T-helper 2 cell treated with Interferon-gamma antibody and Interleukin-4, amounts not matched to agents 100 ng/mL and 5 ng/mL, for 36 hours (primary cell): ENCODE results near the gene THOC6. TPM values are rescaled to one million over a fixed set of nuclear protein-coding genes. Genes with fewer than 3 reads are reported as not detected.
"Not testable (repeated sequence)": the region's sequence is repeated elsewhere in the genome, so short reads cannot be mapped to it uniquely, and the experiment has no call there.

ENCODE experiments used
- intact Hi-C: fragments of 100-400 bp; cut with micrococcal nuclease; formaldehyde crosslinking; loops from one replicate; pipeline ENCODE4 v1.15.1; 2023
- total RNA-seq: library from RNA; stranded (reverse); gene quantifications from 2 replicates; pipeline ENCODE4 v1.2.3, GENCODE V29; 2022

Gene THOC6
- total RNA-seq, 1 donor from 2014 or later, result 65.9 TPM

DNA sequence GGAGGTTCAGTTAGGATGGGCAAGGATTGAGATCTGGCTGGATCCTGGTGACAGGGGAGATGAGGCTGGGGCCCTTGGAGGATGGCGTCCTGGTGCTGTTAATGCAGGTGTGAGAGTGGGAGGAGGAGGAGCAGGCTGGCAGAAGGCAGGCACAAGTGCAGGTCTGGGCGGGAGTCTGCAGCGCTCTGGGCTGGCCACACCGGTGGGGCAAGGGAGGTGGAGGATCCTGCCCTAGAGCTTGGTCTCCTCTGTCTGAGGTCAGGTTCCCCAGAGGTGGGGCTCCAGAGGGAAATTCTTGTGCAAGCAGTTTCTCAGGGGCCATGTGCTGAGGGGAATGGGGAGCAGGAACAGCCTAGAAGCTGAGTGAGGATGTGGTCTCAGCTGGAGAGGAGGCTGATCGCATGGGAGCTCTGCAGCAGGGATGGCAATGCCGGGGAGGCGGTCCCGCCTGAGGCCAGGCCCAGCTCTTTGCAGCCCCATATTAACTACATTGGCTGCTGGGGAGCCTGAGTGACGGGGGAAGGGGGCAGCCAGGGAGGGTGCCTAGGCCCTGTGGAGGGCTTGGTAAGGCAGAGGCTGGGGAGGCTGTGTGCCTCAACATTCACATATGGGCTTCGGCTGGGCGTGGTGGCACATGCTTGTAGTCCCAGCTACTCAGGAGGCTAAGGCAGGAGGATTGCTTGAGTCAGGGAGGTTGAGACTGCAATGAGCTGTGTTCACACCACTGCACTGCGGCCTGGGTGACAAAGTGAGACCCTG is 28.9 kb downstream of the THOC6 start:
- intact Hi-C loops, result not testable (repeated sequence)

DNA sequence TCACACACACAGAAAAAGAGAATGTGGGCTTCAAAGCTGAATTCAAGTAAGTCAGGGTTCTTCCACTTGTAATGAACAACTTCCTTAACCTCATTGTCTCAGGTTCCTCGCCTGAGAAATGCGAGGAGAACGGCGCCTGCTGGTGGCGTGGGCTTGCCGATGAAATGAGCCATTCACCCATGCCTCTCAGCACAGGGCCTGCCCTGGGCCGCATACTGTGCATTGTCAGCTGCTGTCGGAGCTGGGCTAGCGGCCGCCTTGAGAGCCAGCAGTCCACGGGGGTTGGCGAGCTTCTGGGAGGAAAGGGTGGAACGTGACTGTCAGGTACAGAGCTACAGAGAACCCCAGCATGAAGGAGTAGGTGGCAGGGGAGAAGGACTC is 29.5 kb downstream of the THOC6 start:
- intact Hi-C loops, result not testable (repeated sequence)

DNA sequence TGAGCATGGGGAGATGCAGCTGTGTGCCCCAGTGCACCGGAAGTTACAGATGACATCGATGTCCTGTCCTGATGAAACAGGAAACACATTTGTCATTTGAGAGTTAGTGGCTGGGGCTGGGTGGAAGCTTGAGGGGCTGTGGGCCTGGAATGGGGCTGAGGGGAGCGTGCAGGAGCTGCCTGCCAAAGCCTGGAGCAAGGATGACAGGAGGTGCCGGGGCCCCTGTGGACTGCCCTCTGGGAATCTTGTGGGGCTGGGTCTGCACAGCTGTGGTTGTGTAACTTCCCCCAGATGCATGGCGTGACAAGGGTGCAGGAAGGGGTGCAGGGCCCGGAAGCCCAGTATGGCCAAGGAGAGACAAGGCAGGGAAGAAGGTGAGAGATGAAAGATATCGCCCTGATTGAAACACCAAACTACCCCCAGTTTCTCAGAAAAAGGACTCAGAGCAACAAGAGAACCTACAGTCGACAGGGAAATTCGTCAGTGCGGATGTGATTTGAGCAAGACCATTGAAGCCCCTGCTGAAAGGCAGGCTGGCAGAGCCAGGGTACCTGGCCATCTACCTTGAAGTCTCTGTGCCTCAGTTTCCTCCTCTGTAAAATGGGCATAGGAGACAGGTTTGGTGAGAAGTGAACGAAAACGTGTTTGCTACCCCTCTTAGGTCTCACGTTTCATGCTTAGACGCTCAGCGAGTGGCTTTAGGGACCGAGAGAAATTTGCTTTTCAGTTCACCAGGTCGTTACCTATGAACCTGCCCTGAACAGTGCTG is 31.3 kb downstream of the THOC6 start:
- intact Hi-C loops, result no loop called here

DNA sequence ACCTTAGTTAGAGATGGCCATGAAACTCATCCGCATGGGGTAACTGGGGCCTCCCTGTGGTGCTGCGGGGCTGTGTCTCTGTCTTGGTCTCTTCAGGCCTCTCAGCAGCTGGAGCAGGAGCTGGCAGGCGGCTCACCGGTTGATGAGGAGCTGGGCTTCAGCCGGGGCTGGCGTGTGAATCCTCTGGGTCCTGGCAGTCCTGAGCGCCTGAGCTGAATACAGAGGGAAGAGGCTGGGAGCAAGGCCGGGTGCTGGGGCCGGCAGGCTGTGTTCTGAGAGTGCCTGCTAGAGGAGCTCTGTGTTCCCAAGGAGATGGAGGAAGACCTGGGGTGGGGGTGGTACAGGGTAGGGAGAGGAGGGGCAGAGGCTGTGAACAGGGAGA is 31.9 kb downstream of the THOC6 start:
- intact Hi-C loops, result not testable (repeated sequence)

DNA sequence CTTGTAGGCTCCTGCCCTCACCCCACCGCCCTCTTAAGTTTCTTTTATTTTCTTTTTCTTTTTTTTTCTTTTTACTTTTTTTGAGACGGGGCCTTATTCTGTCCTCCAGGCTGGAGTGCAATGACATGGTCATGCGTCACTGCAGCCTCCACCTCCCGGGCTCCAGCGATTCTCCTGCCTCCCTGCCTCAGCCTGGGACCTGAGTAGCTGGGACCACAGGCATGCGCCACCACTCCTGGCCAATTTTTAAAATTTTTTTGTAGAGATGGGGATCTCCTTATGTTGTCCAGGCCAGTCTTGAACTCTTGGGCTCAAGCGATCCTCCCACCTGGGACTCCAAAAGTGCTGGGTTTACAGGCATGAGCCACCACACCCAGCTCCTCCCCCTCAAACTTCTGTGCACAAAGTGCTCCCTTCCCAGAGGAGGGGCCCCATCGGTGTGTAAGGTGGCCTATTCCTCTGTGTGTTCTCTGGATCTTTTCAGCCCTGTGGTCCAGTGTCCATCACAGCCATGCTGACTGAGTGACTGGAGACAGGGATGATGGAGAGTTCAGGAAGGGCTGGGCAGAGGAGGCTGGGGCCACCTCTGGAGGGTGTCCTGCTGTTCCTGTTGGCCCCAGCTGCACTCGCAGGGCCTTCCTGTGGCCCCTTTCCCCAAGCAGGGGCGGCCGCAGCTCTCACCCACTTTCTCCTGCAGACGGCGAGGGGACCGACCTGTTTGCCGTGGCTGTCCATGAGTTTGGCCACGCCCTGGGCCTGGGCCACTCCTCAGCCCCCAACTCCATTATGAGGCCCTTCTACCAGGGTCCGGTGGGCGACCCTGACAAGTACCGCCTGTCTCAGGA is 32.7 kb downstream of the THOC6 start:
- intact Hi-C loops, result no loop called here

DNA sequence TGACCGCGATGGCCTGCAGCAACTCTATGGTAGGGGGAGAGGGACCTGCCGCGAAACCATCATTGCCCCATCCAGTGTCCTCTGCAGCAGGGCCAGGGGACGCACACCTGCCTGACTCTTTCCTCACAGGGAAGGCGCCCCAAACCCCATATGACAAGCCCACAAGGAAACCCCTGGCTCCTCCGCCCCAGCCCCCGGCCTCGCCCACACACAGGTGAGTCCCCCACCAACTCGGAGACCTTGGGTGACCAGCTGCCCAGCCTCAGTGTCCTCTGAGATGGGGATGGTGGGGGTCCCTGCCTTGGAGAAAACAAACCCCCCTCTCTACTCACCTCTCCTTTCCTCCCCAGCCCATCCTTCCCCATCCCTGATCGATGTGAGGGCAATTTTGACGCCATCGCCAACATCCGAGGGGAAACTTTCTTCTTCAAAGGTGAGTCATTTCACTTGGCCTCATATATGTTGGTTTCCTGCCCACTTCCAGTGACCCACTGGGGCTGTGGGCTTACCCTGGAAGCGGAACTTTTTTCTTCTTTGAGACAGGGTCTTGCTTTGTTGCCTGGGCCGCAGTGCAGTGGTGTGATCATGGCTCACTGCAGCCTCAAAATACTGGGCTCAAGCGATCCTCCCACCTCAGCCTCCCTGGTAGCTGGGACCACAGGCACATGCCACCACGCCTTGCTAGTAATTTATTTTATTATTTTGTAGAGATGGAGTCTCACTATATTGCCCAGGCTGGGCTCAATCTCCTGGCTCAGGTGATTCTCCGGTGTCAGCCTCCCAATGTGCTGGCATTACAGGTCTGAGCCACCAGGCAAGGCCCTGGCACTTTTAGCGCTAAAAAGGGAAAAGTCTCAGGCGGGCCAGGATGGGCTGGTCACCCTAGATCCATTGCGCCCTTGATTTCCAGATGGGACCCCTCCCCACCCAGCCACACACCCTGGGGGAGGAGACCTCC is 33.6 kb downstream of the THOC6 start:
- intact Hi-C loops, result loop anchor here (2.0 kb wide), 1 partner anchor 43 kb away; no protein-coding TSS in a partner anchor

DNA sequence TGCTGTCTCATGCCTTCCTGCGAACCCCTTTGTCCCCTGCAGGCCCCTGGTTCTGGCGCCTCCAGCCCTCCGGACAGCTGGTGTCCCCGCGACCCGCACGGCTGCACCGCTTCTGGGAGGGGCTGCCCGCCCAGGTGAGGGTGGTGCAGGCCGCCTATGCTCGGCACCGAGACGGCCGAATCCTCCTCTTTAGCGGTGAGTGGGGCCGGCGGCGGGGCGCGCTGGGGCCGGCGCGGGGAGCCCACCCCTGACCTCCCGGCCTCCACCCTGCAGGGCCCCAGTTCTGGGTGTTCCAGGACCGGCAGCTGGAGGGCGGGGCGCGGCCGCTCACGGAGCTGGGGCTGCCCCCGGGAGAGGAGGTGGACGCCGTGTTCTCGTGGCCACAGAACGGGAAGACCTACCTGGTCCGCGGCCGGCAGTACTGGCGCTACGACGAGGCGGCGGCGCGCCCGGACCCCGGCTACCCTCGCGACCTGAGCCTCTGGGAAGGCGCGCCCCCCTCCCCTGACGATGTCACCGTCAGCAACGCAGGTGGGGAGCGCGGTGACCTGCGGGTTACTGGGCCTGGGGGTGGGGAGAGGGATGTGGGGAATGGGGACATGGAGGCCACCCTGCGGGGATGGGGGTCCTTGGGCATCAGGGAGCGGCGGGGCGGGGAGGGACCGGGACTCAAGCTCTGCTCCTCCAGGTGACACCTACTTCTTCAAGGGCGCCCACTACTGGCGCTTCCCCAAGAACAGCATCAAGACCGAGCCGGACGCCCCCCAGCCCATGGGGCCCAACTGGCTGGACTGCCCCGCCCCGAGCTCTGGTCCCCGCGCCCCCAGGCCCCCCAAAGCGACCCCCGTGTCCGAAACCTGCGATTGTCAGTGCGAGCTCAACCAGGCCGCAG is 34.5 kb downstream of the THOC6 start:
- intact Hi-C loops, result loop anchor here (1.0 to 2.0 kb wide), 2 partner anchors 42 to 71 kb away; no protein-coding TSS in a partner anchor

DNA sequence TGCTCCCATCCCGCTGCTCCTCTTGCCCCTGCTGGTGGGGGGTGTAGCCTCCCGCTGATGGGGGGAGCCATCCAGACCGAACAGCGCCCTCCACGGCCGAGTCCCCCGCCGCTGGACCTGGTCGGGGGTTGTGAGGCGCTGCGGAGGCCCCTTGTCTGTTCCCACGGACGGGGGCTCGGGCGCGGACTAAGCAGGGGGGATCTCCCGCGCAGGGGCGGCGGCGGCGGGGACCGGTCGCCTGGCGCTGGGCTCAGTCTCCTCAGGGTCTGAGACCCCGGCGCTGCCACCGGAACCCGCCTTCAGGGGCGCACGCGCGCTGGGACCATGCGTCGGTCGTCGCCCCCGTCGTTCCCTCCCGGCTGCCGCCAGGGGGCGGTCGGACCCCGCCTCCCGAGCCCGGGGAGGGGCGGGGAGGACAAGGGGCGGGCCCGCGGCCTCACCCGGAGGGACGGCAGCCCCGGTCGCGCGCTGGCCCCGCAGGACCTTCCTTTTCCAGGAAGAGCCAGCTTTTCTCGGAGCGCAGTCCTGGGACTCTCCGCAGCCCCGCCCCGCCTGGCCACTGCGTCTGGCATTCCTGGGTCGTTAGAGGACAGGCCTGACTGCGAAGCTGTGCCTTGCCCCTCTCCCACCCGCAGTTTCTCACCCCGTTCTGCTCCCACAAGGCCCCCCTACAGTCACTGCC is 35.3 kb downstream of the THOC6 start:
- intact Hi-C loops, result loop anchor here (1.0 to 2.0 kb wide), 2 partner anchors 42 to 70 kb away; no protein-coding TSS in a partner anchor

DNA sequence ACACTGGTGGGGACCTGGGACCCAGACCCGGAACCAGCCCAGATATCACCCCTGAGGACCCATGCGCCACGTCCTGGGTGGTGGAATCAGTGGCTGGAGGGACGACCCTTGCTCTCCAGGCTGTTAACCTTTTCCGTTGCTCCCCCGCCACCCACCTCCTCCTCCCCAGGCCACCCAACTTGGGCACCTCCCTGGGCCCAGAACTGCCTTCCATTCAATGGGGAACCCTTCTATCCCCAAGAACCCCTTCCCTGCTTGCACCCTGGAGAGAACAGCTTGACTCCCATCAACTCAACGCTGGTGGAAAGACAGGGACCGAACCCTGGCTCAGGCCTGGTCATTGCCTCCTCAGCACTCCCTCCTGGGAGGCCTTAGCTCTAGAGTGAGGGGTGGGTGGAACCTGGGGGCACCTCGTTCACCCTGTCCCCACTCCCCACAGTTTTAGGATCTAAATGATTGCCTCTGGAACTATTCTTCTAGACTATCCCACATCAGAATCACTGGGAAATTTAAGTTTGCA is 35.9 kb downstream of the THOC6 start:
- intact Hi-C loops, result loop anchor here (1.0 to 2.0 kb wide), 2 partner anchors 41 to 70 kb away; no protein-coding TSS in a partner anchor

DNA sequence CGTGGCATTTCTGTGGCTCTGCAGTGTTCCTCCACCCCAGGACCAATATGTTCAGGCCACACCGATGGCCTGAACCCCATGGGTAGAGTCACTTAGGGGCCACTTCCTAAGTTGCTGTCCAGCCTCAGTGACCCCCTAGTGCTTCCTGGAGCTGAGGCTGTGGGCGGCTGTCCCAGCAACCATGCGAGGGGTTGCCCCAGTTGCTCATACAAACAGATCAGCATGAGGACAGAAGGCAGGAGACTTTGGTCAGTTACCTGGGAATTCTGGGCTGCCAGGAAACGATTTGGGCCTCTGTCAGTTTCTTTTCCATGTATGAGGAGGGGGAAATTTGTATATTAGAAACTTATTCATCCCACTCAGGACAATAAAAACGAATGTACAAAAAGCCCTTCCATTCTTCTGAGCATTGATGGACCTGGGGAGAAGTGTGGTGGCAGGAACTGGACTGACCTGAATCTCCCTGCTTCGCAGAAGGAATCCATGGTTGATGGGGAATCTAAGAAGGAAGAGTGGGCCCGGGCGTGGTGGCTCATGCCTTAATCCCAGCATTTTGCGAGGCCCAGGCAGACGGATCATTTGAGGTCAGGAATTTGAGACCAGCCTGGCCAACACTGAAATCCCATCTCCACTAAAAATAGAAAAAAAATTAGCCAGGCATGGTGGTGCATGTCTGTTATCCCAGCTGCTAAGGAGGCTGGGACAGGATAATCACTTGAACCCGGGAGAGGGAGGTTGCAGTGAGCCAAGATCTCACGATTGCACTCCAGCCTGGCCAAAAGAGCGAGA is 36.7 kb downstream of the THOC6 start:
- intact Hi-C loops, result no loop called here

DNA sequence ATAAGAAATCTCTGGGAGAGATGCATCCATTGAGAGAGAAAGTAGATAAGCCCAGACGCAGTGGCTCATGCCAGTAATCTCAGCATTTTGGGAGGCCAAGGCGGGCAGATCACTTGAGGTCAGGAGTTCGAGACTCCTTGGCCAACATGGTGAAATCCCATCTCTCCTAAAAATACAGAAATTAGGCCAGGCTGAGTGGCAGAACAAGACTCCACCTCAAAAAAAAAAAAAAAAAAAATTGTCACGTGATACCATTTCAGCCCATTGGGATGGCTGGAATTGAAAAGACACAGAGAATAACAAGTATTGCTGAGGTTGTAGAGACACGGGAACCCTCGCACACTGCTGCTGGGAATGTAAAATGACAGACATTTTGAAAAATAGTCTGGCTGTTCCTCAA is 38.7 kb downstream of the THOC6 start:
- intact Hi-C loops, result no loop called here

DNA sequence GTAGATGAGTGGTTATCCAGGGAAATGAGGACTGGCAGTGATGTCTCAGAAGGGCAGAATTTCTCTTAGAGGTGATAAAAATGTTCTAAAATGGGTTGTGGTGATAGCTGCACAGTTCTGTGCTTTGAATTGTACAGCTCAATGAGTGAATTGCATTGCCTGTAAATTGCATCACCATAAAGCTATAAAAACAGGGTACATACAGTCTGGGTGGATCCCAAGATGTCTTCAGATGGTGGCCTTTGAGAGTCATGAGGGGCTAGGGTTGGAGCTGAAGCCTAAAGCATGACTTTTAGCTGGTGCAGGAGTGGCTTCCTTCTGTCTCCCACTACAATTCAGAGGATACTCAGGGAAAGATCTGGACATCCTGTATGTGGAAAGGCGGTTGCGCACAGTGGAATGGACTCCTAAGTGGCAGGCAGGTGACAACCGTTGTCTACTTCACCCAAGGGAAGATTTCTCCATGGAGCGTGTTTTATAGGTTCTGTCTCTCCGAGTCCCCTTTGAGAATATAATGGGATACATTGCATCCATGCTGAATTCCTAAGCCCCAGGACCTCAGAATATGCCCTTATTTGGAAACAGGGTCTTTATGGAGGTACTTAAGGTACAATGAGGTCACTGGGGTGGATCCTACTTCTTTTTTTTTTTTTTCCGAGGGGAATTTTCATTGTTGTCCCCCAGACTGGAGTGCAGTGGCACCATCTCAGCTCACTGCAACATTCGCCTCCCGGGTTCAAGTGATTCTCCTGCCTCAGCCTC is 40.0 kb downstream of the THOC6 start:
- intact Hi-C loops, result no loop called here

DNA sequence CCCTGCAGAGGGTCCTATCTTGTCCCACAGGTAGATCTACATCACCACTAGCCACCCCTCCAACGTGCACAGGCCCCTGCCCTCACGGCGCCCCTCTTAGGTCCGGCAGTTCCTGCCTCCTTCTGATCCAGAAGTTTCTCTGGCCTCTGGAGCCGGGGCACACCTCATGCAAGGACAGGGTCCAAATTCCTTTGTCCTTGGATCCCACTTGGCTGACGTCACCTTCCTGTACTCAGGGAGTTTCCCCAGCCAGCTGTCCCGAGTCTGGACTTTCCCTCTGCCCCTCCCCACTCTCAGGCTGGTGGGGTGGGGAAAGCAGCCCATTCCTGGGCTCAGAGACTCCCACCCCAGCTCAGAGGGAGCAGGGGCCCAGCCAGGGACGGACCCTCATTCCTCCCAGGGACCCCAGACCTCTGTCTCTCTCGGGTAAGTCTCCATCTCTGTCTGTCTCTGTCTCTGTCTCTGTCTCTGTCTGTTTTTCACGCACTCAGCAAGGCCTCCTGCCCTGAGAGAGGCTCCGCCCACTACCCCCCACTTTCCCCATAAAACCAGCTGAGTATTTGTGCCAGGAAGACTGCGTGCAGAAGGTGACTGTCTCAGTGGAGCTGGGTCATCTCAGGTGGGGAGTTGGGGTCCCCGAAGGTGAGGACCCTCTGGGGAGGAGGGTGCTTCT is 41.4 kb downstream of the THOC6 start, which contains the start of gene IL32:
TSS of gene IL32 (plus strand) at position 572 of the 673 bp plus-strand sequence. CDS start 172 bp downstream, outside the sequence.
- intact Hi-C loops, result no loop called here

DNA sequence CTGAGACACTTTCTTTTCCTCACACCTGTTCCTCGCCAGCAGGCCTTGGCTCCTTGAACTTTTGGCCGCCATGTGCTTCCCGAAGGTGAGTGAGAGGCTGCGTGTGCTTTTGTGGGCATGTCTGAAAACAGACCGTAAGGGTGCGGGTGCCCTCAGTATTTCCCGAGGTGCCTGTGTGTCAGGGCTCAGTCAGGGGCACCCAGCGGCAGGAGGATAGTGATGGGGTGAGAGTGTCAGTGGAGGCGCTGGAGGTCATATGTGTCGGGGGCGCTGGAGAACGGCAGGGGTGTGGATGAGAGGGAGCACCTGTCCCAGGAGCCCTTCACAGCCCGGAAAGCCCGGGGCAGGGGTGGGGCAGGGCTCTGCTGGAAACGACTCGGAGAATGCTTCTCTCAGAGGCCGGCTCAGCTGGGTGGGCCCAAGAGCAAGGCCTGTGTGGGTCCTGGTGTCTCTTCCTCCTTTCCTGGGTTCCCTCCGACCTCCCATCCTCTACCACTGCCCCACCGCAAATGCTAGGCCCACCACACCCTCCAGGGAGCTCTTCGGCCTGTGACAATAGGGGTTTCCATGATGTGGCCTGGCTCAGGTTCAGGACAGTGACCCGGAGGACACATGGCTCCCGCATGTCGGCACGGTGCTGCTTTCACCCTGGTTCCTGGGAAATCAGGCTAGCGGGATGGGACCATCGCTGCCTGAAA is 42.1 kb downstream of the THOC6 start:
- intact Hi-C loops, result no loop called here

DNA sequence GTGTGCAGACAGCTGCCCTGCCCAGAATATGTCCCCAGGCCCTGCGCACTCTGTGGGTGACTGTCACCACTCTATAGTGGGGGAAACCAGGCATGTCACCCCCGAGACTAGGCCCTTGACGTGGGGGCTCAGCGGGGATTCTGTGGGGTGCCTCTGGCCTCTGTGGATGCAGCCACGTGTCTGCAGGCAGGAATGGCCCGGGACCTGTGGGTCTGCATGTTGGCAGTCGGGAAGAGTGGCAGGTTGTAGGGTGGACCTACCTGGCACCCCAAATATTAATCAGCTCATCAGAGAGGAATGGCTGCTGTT is 42.6 kb downstream of the THOC6 start:
- intact Hi-C loops, result no loop called here

DNA sequence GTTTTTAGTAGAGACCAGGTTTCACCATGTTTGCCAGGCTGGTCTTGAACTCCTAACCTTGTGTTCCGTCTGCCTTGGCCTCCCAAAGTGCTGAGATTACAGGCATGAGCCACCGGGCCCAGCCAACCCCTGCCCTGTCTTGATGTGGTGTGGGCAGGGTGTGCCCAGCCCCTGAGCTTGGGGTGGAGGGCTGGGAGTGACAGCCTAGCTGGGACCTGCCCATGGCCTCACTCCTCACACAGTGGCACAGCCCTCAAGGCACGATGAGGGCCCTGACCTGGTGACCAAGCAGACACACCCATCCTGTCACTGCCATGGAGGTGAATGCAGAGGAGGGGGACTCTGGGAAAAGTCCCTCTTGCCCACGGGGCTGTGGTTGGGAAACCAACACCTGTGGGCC is 44.7 kb downstream of the THOC6 start:
- intact Hi-C loops, result no loop called here
